Lower lobe of right lung (tissue), 2 donors: ENCODE measurements around the gene TEP1. TPM values are rescaled to one million over a fixed set of nuclear protein-coding genes. Genes with fewer than 3 reads are reported as not detected.
A peak's percentile ranks its signal among the peaks of the same experiment; 100 is the strongest.

Experiments
- ATAC-seq, 2 donors: fragments of 200-7000 bp; cut with Tn5 transposase; one replicate each; pipeline ENCODE4 v1.9.1; 2020 to 2022; ENCODE audit warnings: mild to moderate bottlenecking in 2 of 2, moderate library complexity in 2 of 2
- DNase-seq: peaks from one replicate; pipeline ENCODE4 v3.0.0-alpha.2; 2020
- H3K27ac ChIP-seq: fragments of 200-600 bp; one replicate; pipeline ENCODE4 v1.8.0; 2022
- H3K27me3 ChIP-seq: fragments of 200-600 bp; one replicate; pipeline ENCODE4 v1.8.0; 2022; ENCODE audit warnings: low read depth
- H3K36me3 ChIP-seq: fragments of 200-600 bp; one replicate; pipeline ENCODE4 v1.8.0; 2022; ENCODE audit warnings: mild to moderate bottlenecking
- H3K4me1 ChIP-seq: fragments of 200-600 bp; one replicate; pipeline ENCODE4 v1.8.0; 2022
- H3K4me3 ChIP-seq: fragments of 200-600 bp; one replicate; pipeline ENCODE4 v1.8.0; 2022; ENCODE audit warnings: mild to moderate bottlenecking
- H3K9me3 ChIP-seq: fragments of 200-600 bp; one replicate; pipeline ENCODE4 v1.8.0; 2022
- intact Hi-C: fragments of 100-400 bp; cut with DNase I; formaldehyde crosslinking; loops from one replicate; pipeline ENCODE4 v1.11.0; 2022
- total RNA-seq: library from RNA; stranded (reverse); fragmentation: NEBNext Ultra II Directional; extraction: Animal tissue kit (Norgen Biotek cat#: 25700); gene quantifications from one replicate; pipeline ENCODE4 v1.2.1, GENCODE V29; 2021
- TF ChIP-seq, protein P1 (sequence below): fragments of 200-600 bp; IDR thresholded peaks from one replicate; pipeline ENCODE4 v1.8.0; 2022; ENCODE audit warnings: antibody characterized with exemption, mild to moderate bottlenecking
- donor health status: DM: no; HTN: yes; CAD: no; lungs with severe emphysema.

Gene TEP1
- total RNA-seq, 1 donor from 2014 or later: 53.6 TPM

DNA sequence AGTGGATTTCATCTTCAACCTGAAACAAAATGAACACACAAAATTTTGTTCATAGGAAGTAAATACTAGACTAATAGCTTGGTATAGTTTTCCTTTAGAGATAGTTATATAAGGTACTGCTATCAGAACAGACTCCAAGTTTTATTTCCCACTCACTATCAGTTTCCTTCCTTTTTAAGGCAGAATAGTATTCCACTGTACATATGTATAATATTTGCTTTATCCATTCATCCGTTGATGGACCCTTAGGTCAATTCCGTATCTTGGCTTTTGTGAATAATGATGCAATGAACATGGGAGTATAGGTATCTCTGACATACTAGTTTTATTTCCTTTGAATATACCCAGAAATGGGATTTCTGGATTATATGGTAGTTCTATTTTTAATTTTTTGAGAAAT lies 83.9 kb downstream of the TEP1 start:
- intact Hi-C loops: loop anchor here (10.0 kb wide), 1 partner anchor 285 kb away; no protein-coding TSS in a partner anchor
- DNase-seq (no peak), ATAC-seq (no peak)
- H3K9me3 ChIP-seq: no peaks in the 10 kb centered on the region
- H3K4me1 ChIP-seq: peaks cover 25% of the 10 kb centered on the region
- TF ChIP-seq, protein P1, sequence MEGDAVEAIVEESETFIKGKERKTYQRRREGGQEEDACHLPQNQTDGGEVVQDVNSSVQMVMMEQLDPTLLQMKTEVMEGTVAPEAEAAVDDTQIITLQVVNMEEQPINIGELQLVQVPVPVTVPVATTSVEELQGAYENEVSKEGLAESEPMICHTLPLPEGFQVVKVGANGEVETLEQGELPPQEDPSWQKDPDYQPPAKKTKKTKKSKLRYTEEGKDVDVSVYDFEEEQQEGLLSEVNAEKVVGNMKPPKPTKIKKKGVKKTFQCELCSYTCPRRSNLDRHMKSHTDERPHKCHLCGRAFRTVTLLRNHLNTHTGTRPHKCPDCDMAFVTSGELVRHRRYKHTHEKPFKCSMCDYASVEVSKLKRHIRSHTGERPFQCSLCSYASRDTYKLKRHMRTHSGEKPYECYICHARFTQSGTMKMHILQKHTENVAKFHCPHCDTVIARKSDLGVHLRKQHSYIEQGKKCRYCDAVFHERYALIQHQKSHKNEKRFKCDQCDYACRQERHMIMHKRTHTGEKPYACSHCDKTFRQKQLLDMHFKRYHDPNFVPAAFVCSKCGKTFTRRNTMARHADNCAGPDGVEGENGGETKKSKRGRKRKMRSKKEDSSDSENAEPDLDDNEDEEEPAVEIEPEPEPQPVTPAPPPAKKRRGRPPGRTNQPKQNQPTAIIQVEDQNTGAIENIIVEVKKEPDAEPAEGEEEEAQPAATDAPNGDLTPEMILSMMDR: no peak
- no peak overlapping the region for H3K4me3 ChIP-seq
- H3K27me3 ChIP-seq: no peaks in the 10 kb centered on the region
- H3K36me3 ChIP-seq: peaks cover 24% of the 10 kb centered on the region
- no peak overlapping the region for H3K27ac ChIP-seq

DNA sequence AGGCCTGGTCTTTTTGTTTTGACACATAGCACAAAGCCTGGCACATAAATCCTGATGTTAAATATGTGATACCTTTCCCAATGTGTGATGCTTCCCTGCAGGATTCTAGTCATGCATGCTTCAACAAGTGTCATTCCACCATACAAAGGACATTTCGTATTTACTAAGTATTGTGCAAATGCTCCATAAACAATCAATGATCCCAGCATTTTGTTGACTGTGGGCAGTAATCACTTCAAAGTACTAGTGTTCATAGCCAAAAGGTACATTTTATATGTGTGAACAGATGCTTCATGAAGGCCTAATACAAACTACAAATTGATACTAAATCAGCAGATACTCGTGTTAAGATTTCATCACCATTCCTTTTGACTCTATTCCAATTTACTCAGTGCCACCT lies 84.6 kb downstream of the TEP1 start:
- no peaks in the 10 kb centered on the region for H3K9me3 ChIP-seq
- TF ChIP-seq, protein P1: no peak
- H3K27ac ChIP-seq: no peak overlapping the region
- H3K4me3 ChIP-seq: no peak overlapping the region
- peaks cover 24% of the 10 kb centered on the region for H3K4me1 ChIP-seq
- no peaks in the 10 kb centered on the region for H3K27me3 ChIP-seq
- DNase-seq: no peak
- no peak for ATAC-seq
- intact Hi-C loops: loop anchor here (10.0 kb wide), 1 partner anchor 286 kb away; no protein-coding TSS in a partner anchor
- H3K36me3 ChIP-seq: peaks cover 30% of the 10 kb centered on the region

DNA sequence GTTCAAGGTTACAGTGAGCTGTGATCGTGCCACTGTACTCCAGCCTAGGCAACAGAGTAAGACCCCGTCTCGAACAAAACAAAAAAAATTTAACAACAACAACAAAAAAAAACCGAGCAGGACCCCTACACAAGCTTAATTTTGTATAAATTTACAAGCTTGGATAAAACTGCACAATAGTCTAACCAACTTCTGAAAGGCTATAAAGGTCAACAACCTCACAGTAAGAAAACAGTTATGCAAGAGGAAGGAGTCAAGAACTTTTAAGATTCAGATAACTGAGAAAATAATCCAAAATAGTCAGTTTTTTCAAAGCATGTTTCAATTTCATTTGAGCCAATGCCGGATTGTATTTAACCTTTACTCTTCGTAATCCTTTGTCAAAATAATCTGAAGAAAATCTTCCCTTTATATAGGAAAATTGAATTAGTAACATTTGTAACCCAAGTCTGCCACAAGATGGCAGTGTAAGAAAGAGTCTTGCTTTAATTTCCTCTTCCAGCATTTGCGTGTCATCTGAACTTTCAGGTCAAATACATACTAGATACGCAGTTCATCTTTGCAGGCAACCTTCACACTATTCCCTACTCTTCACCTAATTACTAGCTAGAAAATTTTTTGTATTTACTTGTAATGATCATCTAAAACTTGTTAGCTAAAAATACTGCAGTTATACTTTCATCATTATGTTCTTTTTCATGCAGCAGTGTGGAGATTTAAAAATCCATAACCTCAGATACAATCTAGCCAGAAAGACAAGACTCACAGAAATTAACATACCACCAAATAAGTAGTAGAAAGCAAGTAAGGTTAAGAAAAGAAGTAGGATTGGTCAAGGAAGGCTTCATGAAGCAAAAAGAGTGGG lies 86.1 kb downstream of the TEP1 start:
- TF ChIP-seq, protein P1: peak; percentile 73
- Histone ChIP-seq H3K9me3 (no peaks in the 10 kb centered on the region), H3K4me1 (peaks cover 17% of the 10 kb centered on the region), H3K4me3 (no peak overlapping the region), H3K27me3 (no peaks in the 10 kb centered on the region), H3K36me3 (peaks cover 45% of the 10 kb centered on the region), H3K27ac (no peak overlapping the region)
- intact Hi-C loops: loop anchor here (10.0 kb wide), 1 partner anchor 288 kb away; no protein-coding TSS in a partner anchor
- DNase-seq (no peak), ATAC-seq (peak; percentile 67 to 72)

DNA sequence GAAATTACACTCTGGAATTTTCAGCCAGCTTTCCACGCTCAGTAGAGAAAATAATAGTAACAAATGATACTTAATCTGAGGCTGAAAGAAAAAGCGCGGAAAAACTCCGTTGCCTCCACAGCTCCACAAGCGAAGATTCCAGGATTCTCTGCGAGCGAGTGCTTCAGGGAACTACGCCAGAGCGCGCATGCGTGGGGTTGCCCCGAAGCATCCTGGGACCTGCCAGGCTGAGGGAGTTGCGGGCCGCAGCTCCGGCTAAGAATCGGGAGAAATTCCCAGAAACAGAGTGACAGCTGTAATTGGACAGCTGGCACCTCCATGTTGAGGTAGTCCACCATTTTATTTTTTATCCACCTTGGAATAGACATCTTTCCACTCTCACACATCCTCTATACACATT lies 95.6 kb downstream of the TEP1 start:
- no peak for ATAC-seq
- peaks cover 97% of the 10 kb centered on the region for H3K36me3 ChIP-seq
- H3K27me3 ChIP-seq: no peaks in the 10 kb centered on the region
- no peaks in the 10 kb centered on the region for H3K4me1 ChIP-seq
- H3K27ac ChIP-seq: no peak overlapping the region
- TF ChIP-seq, protein P1: no peak
- no peaks in the 10 kb centered on the region for H3K9me3 ChIP-seq
- no peak for DNase-seq
- H3K4me3 ChIP-seq: no peak overlapping the region
- intact Hi-C loops: no loop called here

Other genes with a start within 250 kb of the TEP1 start
- gene OR11G2, start 222.6 kb downstream of the TEP1 start, total RNA-seq: not detected
- gene OR11H6, start 189.8 kb downstream of the TEP1 start, total RNA-seq: not detected
- not detected for gene OR11H7, start 184.5 kb downstream of the TEP1 start, total RNA-seq
- not detected for gene OR11H4, start 174.2 kb downstream of the TEP1 start, total RNA-seq
- gene TTC5, start 107.5 kb downstream of the TEP1 start, total RNA-seq: 19.3 TPM
- 36.9 TPM for gene CCNB1IP1, start 80.2 kb downstream of the TEP1 start, total RNA-seq
- 17.1 TPM for gene PARP2, start 69.9 kb downstream of the TEP1 start, total RNA-seq
- gene KLHL33, start 22.7 kb upstream of the TEP1 start, total RNA-seq: 0.47 TPM
- gene OSGEP, start 41.3 kb upstream of the TEP1 start, total RNA-seq: 32.6 TPM
- 103 TPM for gene APEX1, start 41.7 kb upstream of the TEP1 start, total RNA-seq
- gene PIP4P1, start 47.9 kb upstream of the TEP1 start, total RNA-seq: 37.7 TPM
- gene PNP, start 55.9 kb upstream of the TEP1 start, total RNA-seq: 28.8 TPM
- gene RNASE10, start 92.0 kb upstream of the TEP1 start, total RNA-seq: 0.44 TPM
- gene RNASE9, start 147.5 kb upstream of the TEP1 start, total RNA-seq: not detected
- gene RNASE11, start 174.5 kb upstream of the TEP1 start, total RNA-seq: not detected
- not detected for gene RNASE12, start 177.9 kb upstream of the TEP1 start, total RNA-seq
- gene OR6S1, start 228.2 kb upstream of the TEP1 start, total RNA-seq: not detected